Spleen (tissue), 11 donors: ENCODE data around the gene JMY. TPM values are rescaled to one million over a fixed set of nuclear protein-coding genes. Genes with fewer than 3 reads are reported as not detected.

Experiments
- DNase-seq: peaks from one replicate; pipeline ENCODE4 v3.0.0-alpha.2; 2020
- H3K27ac ChIP-seq, 8 donors: fragments of 200-600 bp; sonication (generic) in 7 of 8; 1 replicate in 4 of 8; 2 replicates in 4 of 8; pipeline versions ENCODE4 v1.5.0 to v1.8.0; 2016 to 2021; ENCODE audit warnings: inconsistent platforms in 4 of 8, mild to moderate bottlenecking in 4 of 8, moderate library complexity in 1 of 8
- H3K27me3 ChIP-seq, 7 donors: fragments of 200-600 bp; sonication (generic) in 6 of 7; replicated peaks in 1 of 7; 1 replicate in 4 of 7; 2 replicates in 3 of 7; pipeline versions ENCODE4 v1.5.0 to v1.8.0; 2016 to 2021; ENCODE audit warnings: inconsistent platforms in 3 of 7, mild to moderate bottlenecking in 1 of 7
- H3K36me3 ChIP-seq, 6 donors: fragments of 200-600 bp; sonication (generic) in 5 of 6; 1 replicate in 4 of 6; 2 replicates in 2 of 6; pipeline versions ENCODE4 v1.5.0 to v1.8.0; 2016 to 2021; ENCODE audit warnings: inconsistent platforms in 2 of 6
- H3K4me1 ChIP-seq, 6 donors: fragments of 200-600 bp; sonication (generic) in 5 of 6; 1 replicate in 3 of 6; 2 replicates in 3 of 6; pipeline versions ENCODE4 v1.5.0 to v1.8.0; 2016 to 2021; ENCODE audit warnings: inconsistent platforms in 3 of 6
- H3K4me3 ChIP-seq, 8 donors: fragments of 200-600 bp; sonication (generic) in 7 of 8; 1 replicate in 4 of 8; 2 replicates in 4 of 8; pipeline versions ENCODE4 v1.5.0 to v1.8.0; 2016 to 2021; ENCODE audit warnings: inconsistent platforms in 4 of 8, mild to moderate bottlenecking in 4 of 8, moderate library complexity in 2 of 8
- H3K9me3 ChIP-seq, 8 donors: fragments of 200-600 bp; sonication (generic) in 7 of 8; 1 replicate in 4 of 8; 2 replicates in 4 of 8; pipeline versions ENCODE4 v1.5.0 to v1.8.0; 2016 to 2021; ENCODE audit warnings: inconsistent platforms in 4 of 8
- CTCF ChIP-seq, 11 experiments: fragments of 200-600 bp in 7 of 11; fragments of 450-650 bp in 4 of 11; sonication (generic) in 4 of 11; IDR thresholded peaks in 8 of 11; conservative IDR thresholded peaks in 3 of 11; 1 replicate in 7 of 11; 2 replicates in 4 of 11; pipeline versions ENCODE4 v1.4.0 to v1.8.0; 2016 to 2021; ENCODE audit warnings: antibody characterized with exemption in 11 of 11, inconsistent platforms in 4 of 11, mild to moderate bottlenecking in 1 of 11
- POLR2A ChIP-seq, 3 donors: fragments of 450-650 bp; IDR thresholded peaks; one replicate each; pipeline ENCODE4 v1.5.1; 2017; ENCODE audit warnings: antibody characterized with exemption in 3 of 3, mild to moderate bottlenecking in 1 of 3
- POLR2AphosphoS5 ChIP-seq, 3 donors: sonication (generic); formaldehyde crosslinking; IDR thresholded peaks; one replicate each; pipeline ENCODE4 v1.5.1; 2017; ENCODE audit warnings: antibody characterized with exemption in 3 of 3
- WGBS, 5 donors: extraction: QIAGEN DNeasy Blood & Tissue Kit in 3 of 5; methylation state at CpG; one replicate each; pipeline versions ENCODE4 v1.1.5 to v1.1.7; 2013 to 2018; 5-methylcytosine and 5-hydroxymethylcytosine counted together
- intact Hi-C: fragments of 100-400 bp; cut with DNase I; formaldehyde crosslinking; loops from one replicate; pipeline ENCODE4 v1.15.0; 2023; ENCODE audit warnings: low total_unique reads
- polyA plus RNA-seq, 3 donors: library from polyadenylated mRNA; stranded (reverse); fragments of 200-250 nt; gene quantifications; one replicate each; pipeline ENCODE4 v1.2.1, GENCODE V29; 2013
- total RNA-seq, 7 donors: library from RNA; depleted of rRNA in 3 of 7; stranded (reverse); fragments of >200 nt in 3 of 7; fragmentation: NEBNext Ultra II Directional in 4 of 7; extraction: Animal tissue kit (Norgen Biotek cat#: 25700) in 4 of 7; gene quantifications; one replicate each; pipeline versions ENCODE4 v1.1.0 to v1.2.1, GENCODE V29; 2016 to 2021
- donor health status: healthy with polysubstance abuse.
- donor health status: DM: no; HTN: no; CAD: no; lungs with moderate emphysema.
- donor health status: DM: no; HTN: no; CAD: no.
- donor health status: Bipolar disorder and iron deficiency.
- donor health status: healthy.
- donor health status: DM: no; HTN: no; CAD: no.
- donor health status: DM: yes; HTN: yes; CAD: no.

The JMY gene
- total and polyA plus RNA-seq, 10 donors: 2.0 to 19.6 (median 11.6) TPM

GRCh38 chr5:79297661-79298060 is 61.7 kb downstream of the JMY start:
- no peaks in the 10 kb centered on the region for H3K9me3 ChIP-seq
- H3K27me3 ChIP-seq: no peaks in the 10 kb centered on the region
- H3K36me3 ChIP-seq: peaks cover 4 to 81% (median 20%) of the 10 kb centered on the region in 6 donors
- DNase-seq: no peak
- 79 to 92% (median 90%) methylated on average over 4 of the region's 4 CpGs for WGBS, 5 donors
- no peaks in the 10 kb centered on the region for H3K4me1 ChIP-seq
- intact Hi-C loops: no loop called here
- TF ChIP-seq POLR2A (IDR thresholded peaks at IDR 0.05) (no peak), CTCF (IDR thresholded peaks at IDR 0.05 in 8 of 11, conservative IDR thresholded peaks at IDR 0.05 in 3 of 11) (no peak)
- H3K27ac ChIP-seq: no peak overlapping the region
- no peak overlapping the region for H3K4me3 ChIP-seq

GRCh38 chr5:79301046-79301712 is 65.2 kb downstream of the JMY start:
- intact Hi-C loops: no loop called here
- no peak overlapping the region for H3K4me3 ChIP-seq
- no peak overlapping the region for H3K27ac ChIP-seq
- no peaks in the 10 kb centered on the region for H3K27me3 ChIP-seq
- DNase-seq: no peak
- peaks cover 4 to 100% (median 24%) of the 10 kb centered on the region in 6 donors for H3K36me3 ChIP-seq
- 97 to 98% (median 97%) methylated on average over 4 of the region's 4 CpGs for WGBS, 5 donors
- H3K9me3 ChIP-seq: no peaks in the 10 kb centered on the region
- no peaks in the 10 kb centered on the region for H3K4me1 ChIP-seq
- TF ChIP-seq POLR2AphosphoS5 (IDR thresholded peaks at IDR 0.05) (no peak), POLR2A (IDR thresholded peaks at IDR 0.05) (no peak), CTCF (IDR thresholded peaks at IDR 0.05 in 8 of 11, conservative IDR thresholded peaks at IDR 0.05 in 3 of 11) (no peak)

DNA sequence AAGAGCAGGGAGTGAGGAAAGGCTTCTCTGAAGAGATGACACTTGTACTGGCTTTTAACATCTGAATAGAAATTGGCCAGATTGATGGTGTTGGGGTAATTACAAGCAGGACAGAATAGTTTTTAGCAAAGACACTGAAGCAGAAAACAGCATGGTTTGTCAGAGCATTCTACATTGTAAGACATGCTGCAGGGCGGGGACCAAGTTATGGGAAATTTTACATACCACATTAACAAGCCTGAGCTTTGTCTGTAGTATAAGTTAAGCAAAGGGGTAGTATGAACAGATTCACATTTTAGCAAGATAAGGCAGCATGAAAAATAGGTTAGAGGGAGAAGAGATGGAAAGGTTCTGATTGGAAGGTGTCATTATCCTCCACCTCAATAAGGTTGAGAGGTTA is 66.5 kb downstream of the JMY start:
- no peaks in the 10 kb centered on the region for H3K27me3 ChIP-seq
- no peaks in the 10 kb centered on the region for H3K9me3 ChIP-seq
- no peak overlapping the region for H3K27ac ChIP-seq
- no peak overlapping the region for H3K4me3 ChIP-seq
- TF ChIP-seq POLR2AphosphoS5 (IDR thresholded peaks at IDR 0.05) (no peak), POLR2A (IDR thresholded peaks at IDR 0.05) (no peak), CTCF (IDR thresholded peaks at IDR 0.05 in 8 of 11, conservative IDR thresholded peaks at IDR 0.05 in 3 of 11) (no peak)
- 96 to 100% (median 98%) methylated on average over 1 of the region's 1 CpG for WGBS, 5 donors
- intact Hi-C loops: no loop called here
- H3K36me3 ChIP-seq: peaks cover 4 to 100% (median 34%) of the 10 kb centered on the region in 6 donors
- no peaks in the 10 kb centered on the region for H3K4me1 ChIP-seq
- no peak for DNase-seq

GRCh38 chr5:79305706-79306105 is 69.8 kb downstream of the JMY start:
- intact Hi-C loops: no loop called here
- no peak for DNase-seq
- Histone ChIP-seq H3K4me3 (no peak overlapping the region), H3K36me3 (peaks cover 4 to 89% (median 24%) of the 10 kb centered on the region in 6 donors), H3K27me3 (no peaks in the 10 kb centered on the region), H3K9me3 (no peaks in the 10 kb centered on the region), H3K27ac (no peak overlapping the region), H3K4me1 (no peaks in the 10 kb centered on the region)
- WGBS, 5 donors: 91 to 100% (median 97%) methylated on average over 1 of the region's 1 CpG
- TF ChIP-seq POLR2AphosphoS5 (IDR thresholded peaks at IDR 0.05): no peak
- no peak for TF ChIP-seq CTCF (IDR thresholded peaks at IDR 0.05 in 8 of 11, conservative IDR thresholded peaks at IDR 0.05 in 3 of 11)
- TF ChIP-seq POLR2A (IDR thresholded peaks at IDR 0.05): no peak
